ENCODE data around the gene CAMSAP3. TPM values are rescaled to one million over a fixed set of nuclear protein-coding genes. Genes with fewer than 3 reads are reported as not detected.

The CAMSAP3 gene
- total RNA-seq, 1 experiment from 2014 or later = 16.6 TPM

- no peak overlapping the region for H3K27ac ChIP-seq (ENCODE audit: low read length)
- H3K9me3 ChIP-seq (ENCODE audit: low read length) = no peaks in the 10 kb centered on the region
- no TSS peak for BruUV-seq (replicated peaks)
- H3K4me3 ChIP-seq (ENCODE audit: low read length) = no peak overlapping the region
- H3F3A ChIP-seq (ENCODE audit: low read length, unreplicated experiment) = no peaks in the 10 kb centered on the region
- H3K36me3 ChIP-seq (ENCODE audit: low read depth, low read length) = no peaks in the 10 kb centered on the region
- no peak overlapping the region for H2AFZ ChIP-seq (ENCODE audit: low read length)
- no peaks in the 10 kb centered on the region for H3K27me3 ChIP-seq (ENCODE audit: low read length)
- no peak overlapping the region for H3K9ac ChIP-seq (ENCODE audit: low read length)
- CTCF ChIA-PET = no interaction called here
- no peak for ATAC-seq
- POLR2A ChIA-PET (ENCODE audit: unreplicated experiment) = no interaction called here
- H3K4me1 ChIP-seq (ENCODE audit: insufficient read depth, low read length) = peaks cover 7% of the 10 kb centered on the region
- no peak for DNase-seq
- H3K79me2 ChIP-seq (ENCODE audit: low read length) = peaks cover 15% of the 10 kb centered on the region
- no peaks in the 10 kb centered on the region for H3K9me2 ChIP-seq (replicated peaks; ENCODE audit: low read length)
- no peak overlapping the region for H3K4me2 ChIP-seq (ENCODE audit: low read length)
- TF ChIP-seq EZH2 (IDR thresholded peaks at IDR 0.05; ENCODE audit: low read length, unreplicated experiment) (no peak), EZH2phosphoT487 (IDR thresholded peaks at IDR 0.05; ENCODE audit: borderline replicate concordance, low read length) (no peak), CTCF (conservative IDR thresholded peaks at IDR 0.05; ENCODE audit: low read depth, low read length) (no peak)
- H4K20me1 ChIP-seq (ENCODE audit: low read length) = peaks cover 16% of the 10 kb centered on the region; the same call in 1 of the 2 replicates
- intact Hi-C loops (cut with micrococcal nuclease) = no loop called here
These were observed 6.7 kb downstream of the CAMSAP3 start for GRCh38 chr19:7602240-7602934.

GRCh38 chr19:7602935-7603497 is 7.4 kb downstream of the CAMSAP3 start:
- intact Hi-C loops (cut with micrococcal nuclease) = no loop called here
- Histone ChIP-seq H4K20me1 (ENCODE audit: low read length) (peaks cover 10% of the 10 kb centered on the region; the same call in 1 of the 2 replicates), H3K27ac (ENCODE audit: low read length) (no peak overlapping the region), H3K4me2 (ENCODE audit: low read length) (no peak overlapping the region), H3K4me3 (ENCODE audit: low read length) (no peak overlapping the region), H3K9ac (ENCODE audit: low read length) (no peak overlapping the region), H3K36me3 (ENCODE audit: low read depth, low read length) (peaks cover under 1% of the 10 kb centered on the region; the same call in 1 of the 2 replicates), H3K79me2 (ENCODE audit: low read length) (peaks cover 9% of the 10 kb centered on the region), H2AFZ (ENCODE audit: low read length) (no peak overlapping the region), H3K9me3 (ENCODE audit: low read length) (no peaks in the 10 kb centered on the region), H3F3A (ENCODE audit: low read length, unreplicated experiment) (no peaks in the 10 kb centered on the region), H3K9me2 (replicated peaks; ENCODE audit: low read length) (no peaks in the 10 kb centered on the region), H3K4me1 (ENCODE audit: insufficient read depth, low read length) (peaks cover under 1% of the 10 kb centered on the region; the same call in 1 of the 2 replicates), H3K27me3 (ENCODE audit: low read length) (no peaks in the 10 kb centered on the region)
- ATAC-seq (no peak), DNase-seq (no peak)
- BruUV-seq (replicated peaks) = no TSS peak
- no peak for TF ChIP-seq EZH2 (IDR thresholded peaks at IDR 0.05; ENCODE audit: low read length, unreplicated experiment)
- TF ChIP-seq CTCF (conservative IDR thresholded peaks at IDR 0.05; ENCODE audit: low read depth, low read length) = no peak
- no peak for TF ChIP-seq EZH2phosphoT487 (IDR thresholded peaks at IDR 0.05; ENCODE audit: borderline replicate concordance, low read length)
- ChIA-PET POLR2A (ENCODE audit: unreplicated experiment) (no interaction called here), CTCF (no interaction called here)

- no peak for ATAC-seq
- BruUV-seq (replicated peaks) = no TSS peak
These were observed 8.3 kb downstream of the CAMSAP3 start for GRCh38 chr19:7603919-7604318.

More at GRCh38 chr19:7603919-7604318, 8.3 kb downstream of the CAMSAP3 start:
- H3K4me1 ChIP-seq (ENCODE audit: insufficient read depth, low read length) = no peaks in the 10 kb centered on the region
- DNase-seq = no peak
- intact Hi-C loops (cut with micrococcal nuclease) = no loop called here
- H3K27ac ChIP-seq (ENCODE audit: low read length) = no peak overlapping the region
- peaks cover 7% of the 10 kb centered on the region; the same call in 1 of the 2 replicates for H4K20me1 ChIP-seq (ENCODE audit: low read length)
- no peak overlapping the region for H3K9ac ChIP-seq (ENCODE audit: low read length)
- no peak for TF ChIP-seq EZH2 (IDR thresholded peaks at IDR 0.05; ENCODE audit: low read length, unreplicated experiment)
- no peak for TF ChIP-seq CTCF (conservative IDR thresholded peaks at IDR 0.05; ENCODE audit: low read depth, low read length)
- no peak for TF ChIP-seq EZH2phosphoT487 (IDR thresholded peaks at IDR 0.05; ENCODE audit: borderline replicate concordance, low read length)
- H3K36me3 ChIP-seq (ENCODE audit: low read depth, low read length) = peaks cover 4% of the 10 kb centered on the region; the same call in 1 of the 2 replicates
- H3F3A ChIP-seq (ENCODE audit: low read length, unreplicated experiment) = no peaks in the 10 kb centered on the region
- no peak overlapping the region for H3K4me2 ChIP-seq (ENCODE audit: low read length)
- CTCF ChIA-PET = no interaction called here
- no peaks in the 10 kb centered on the region for H3K9me3 ChIP-seq (ENCODE audit: low read length)
- POLR2A ChIA-PET (ENCODE audit: unreplicated experiment) = no interaction called here
- H3K27me3 ChIP-seq (ENCODE audit: low read length) = no peaks in the 10 kb centered on the region
- peaks cover 5% of the 10 kb centered on the region for H3K79me2 ChIP-seq (ENCODE audit: low read length)
- H2AFZ ChIP-seq (ENCODE audit: low read length) = no peak overlapping the region
- H3K4me3 ChIP-seq (ENCODE audit: low read length) = no peak overlapping the region
- H3K9me2 ChIP-seq (replicated peaks; ENCODE audit: low read length) = no peaks in the 10 kb centered on the region
